Uterus (tissue), 2 donors: Measurements from ENCODE around the gene PLXDC2.

ENCODE experiments used
- CTCF ChIP-seq, 4 experiments: fragments of 200-600 bp in 2 of 4; fragments of 450-650 bp in 2 of 4; sonication (generic) in 2 of 4; IDR thresholded peaks; one replicate each; pipeline ENCODE4 v1.5.1; 2016 to 2019; ENCODE audit warnings: antibody characterized with exemption in 4 of 4, mild to moderate bottlenecking in 2 of 4, moderate library complexity in 1 of 4
- POLR2A ChIP-seq, 2 donors: fragments of 450-650 bp; IDR thresholded peaks; one replicate each; pipeline ENCODE4 v1.6.1; 2016; ENCODE audit warnings: antibody characterized with exemption in 2 of 2, mild to moderate bottlenecking in 1 of 2, moderate library complexity in 1 of 2

GRCh38 chr10:20221356-20221755 is 405.1 kb downstream of the PLXDC2 start:
- TF ChIP-seq CTCF (IDR thresholded peaks at IDR 0.05) (no peak), POLR2A (IDR thresholded peaks at IDR 0.05) (no peak)
